H1 (cell line): ENCODE data around the gene HBQ1. TPM values are rescaled to one million over a fixed set of nuclear protein-coding genes. Genes with fewer than 3 reads are reported as not detected.

Experiments used
- CTCF ChIA-PET: fragments of 300-600 bp; sonication (Branson Sonifier 250); formaldehyde crosslinking; loops from one replicate; lab custom pipeline; 2021; ENCODE audit not compliant: partially characterized antibody; lab: Charles Lee
- POLR2A ChIA-PET: fragments of 300-600 bp; sonication (Branson Sonifier 250); formaldehyde crosslinking; loops from one replicate; lab custom pipeline; 2021; ENCODE audit warnings: inconsistent platforms; ENCODE audit not compliant: partially characterized antibody; lab: Charles Lee
- DNase-seq, 2 experiments: peaks; one replicate each; pipeline versions ENCODE4 v3.0.0 to v3.0.0-alpha.2; 2010 to 2022; ENCODE audit warnings: low spot score in 2 of 2, low read depth in 1 of 2, mixed read lengths in 1 of 2
- FAIRE-seq: peaks from 2 replicates; lab custom pipeline; 2011; peaks lifted over from hg19 to GRCh38; lab: Jason Lieb, UNC
- H2AFZ ChIP-seq: 2 replicates; pipeline ENCODE4 v1.8.1; 2012; ENCODE audit warnings: low read length, inconsistent platforms
- H2AK5ac ChIP-seq: 2 replicates; pipeline ENCODE4 v1.6.1; 2013; ENCODE audit warnings: low read depth, low read length
- H2BK120ac ChIP-seq: replicated peaks from 2 replicates; pipeline ENCODE3; 2013; ENCODE audit warnings: low read depth, low read length, inconsistent platforms
- H2BK12ac ChIP-seq: 2 replicates; pipeline ENCODE4 v1.6.1; 2013; ENCODE audit warnings: low read depth, low read length
- H2BK15ac ChIP-seq: 2 replicates; pipeline ENCODE4 v1.6.1; 2013; ENCODE audit warnings: low read length
- H2BK20ac ChIP-seq: 2 replicates; pipeline ENCODE4 v1.6.1; 2013; ENCODE audit warnings: low read length
- H2BK5ac ChIP-seq: 2 replicates; pipeline ENCODE4 v1.6.1; 2013; ENCODE audit warnings: low read depth, low read length
- H3K14ac ChIP-seq: 2 replicates; pipeline ENCODE4 v1.6.1; 2013; ENCODE audit warnings: inconsistent platforms; ENCODE audit not compliant: insufficient read length
- H3K18ac ChIP-seq: 2 replicates; pipeline ENCODE4 v1.6.1; 2013; ENCODE audit warnings: low read length; ENCODE audit errors: extremely low read depth
- H3K23ac ChIP-seq: 2 replicates; pipeline ENCODE4 v1.6.1; 2013; ENCODE audit warnings: inconsistent platforms; ENCODE audit not compliant: insufficient read length
- H3K23me2 ChIP-seq: 2 replicates; pipeline ENCODE4 v1.6.1; 2013; ENCODE audit warnings: low read depth, low read length
- H3K27ac ChIP-seq: 2 replicates; pipeline ENCODE4 v1.6.1; 2011; ENCODE audit warnings: low read depth, low read length, inconsistent platforms
- H3K27me3 ChIP-seq, 4 experiments: replicated peaks in 1 of 4; 1 replicate in 1 of 4; 2 replicates in 3 of 4; pipeline versions ENCODE4 v1.6.1 to v1.8.1; 2011 to 2013; ENCODE audit warnings: low read length in 3 of 4, mild to moderate bottlenecking in 3 of 4, inconsistent platforms in 2 of 4, mixed read lengths in 2 of 4, moderate library complexity in 1 of 4; ENCODE audit not compliant: control insufficient read depth in 3 of 4, insufficient read depth in 3 of 4; ENCODE audit errors: extremely low read depth in 1 of 4
- H3K36me3 ChIP-seq, 4 experiments: 2 replicates each; pipeline versions ENCODE4 v1.6.1 to v1.8.1; 2011 to 2013; ENCODE audit warnings: mild to moderate bottlenecking in 4 of 4, low read length in 3 of 4, moderate library complexity in 2 of 4, control low read depth in 1 of 4, inconsistent platforms in 1 of 4; ENCODE audit not compliant: insufficient read depth in 4 of 4, control insufficient read depth in 2 of 4
- H3K4ac ChIP-seq: replicated peaks from 2 replicates; pipeline ENCODE3; 2013; ENCODE audit warnings: low read length, low read depth, mixed read lengths, inconsistent platforms; ENCODE audit not compliant: insufficient read length
- H3K4me1 ChIP-seq, 4 experiments: replicated peaks in 1 of 4; 1 replicate in 1 of 4; 2 replicates in 3 of 4; pipeline versions ENCODE4 v1.6.1 to v1.8.1; 2011 to 2013; ENCODE audit warnings: low read length in 3 of 4, inconsistent platforms in 2 of 4, mixed read lengths in 1 of 4; ENCODE audit not compliant: insufficient read depth in 4 of 4, control insufficient read depth in 3 of 4
- H3K4me2 ChIP-seq, 2 experiments: 2 replicates each; pipeline versions ENCODE4 v1.6.1 to v1.8.1; 2011 to 2013; ENCODE audit warnings: low read depth in 2 of 2, low read length in 2 of 2, control low read depth in 1 of 2, inconsistent platforms in 1 of 2, mild to moderate bottlenecking in 1 of 2; ENCODE audit not compliant: insufficient read depth in 1 of 2
- H3K4me3 ChIP-seq, 4 experiments: fragments of 200-600, 300-600 bp in 1 of 4; sonication (generic), shearing (Covaris generic), sonication (Bioruptor Twin) in 1 of 4; 2 replicates each; pipeline versions ENCODE4 v1.5.1 to v1.8.1; 2011 to 2016; ENCODE audit warnings: low read length in 4 of 4, low read depth in 3 of 4, control low read depth in 2 of 4, inconsistent platforms in 2 of 4, mild to moderate bottlenecking in 2 of 4, mixed read lengths in 1 of 4, moderate library complexity in 1 of 4; ENCODE audit not compliant: insufficient read depth in 2 of 4; ENCODE audit errors: extremely low read depth in 1 of 4
- H3K56ac ChIP-seq: replicated peaks from 2 replicates; pipeline ENCODE3; 2013; ENCODE audit warnings: low read depth, mild to moderate bottlenecking, mixed read lengths, low read length, inconsistent platforms; ENCODE audit not compliant: insufficient read length
- H3K79me1 ChIP-seq: 2 replicates; pipeline ENCODE4 v1.6.1; 2013; ENCODE audit warnings: low read depth, low read length, control low read depth
- H3K79me2 ChIP-seq, 2 experiments: 2 replicates each; pipeline versions ENCODE4 v1.6.1 to v1.8.1; 2012 to 2013; ENCODE audit warnings: low read length in 2 of 2, mild to moderate bottlenecking in 2 of 2, inconsistent platforms in 1 of 2; ENCODE audit not compliant: insufficient read depth in 2 of 2, control insufficient read depth in 1 of 2
- H3K9ac ChIP-seq, 4 experiments: replicated peaks in 1 of 4; 1 replicate in 1 of 4; 2 replicates in 3 of 4; pipeline versions ENCODE4 v1.6.1 to v1.8.1; 2011 to 2013; ENCODE audit warnings: low read depth in 3 of 4, low read length in 3 of 4, control low read depth in 2 of 4, mild to moderate bottlenecking in 2 of 4, moderate library complexity in 2 of 4, inconsistent platforms in 1 of 4; ENCODE audit errors: extremely low read depth in 1 of 4
- H3K9me3 ChIP-seq, 2 experiments: 2 replicates each; pipeline versions ENCODE4 v1.6.1 to v1.8.1; 2012 to 2013; ENCODE audit warnings: mild to moderate bottlenecking in 2 of 2, moderate library complexity in 2 of 2, control low read depth in 1 of 2, inconsistent platforms in 1 of 2, low read depth in 1 of 2, low read length in 1 of 2, mixed read lengths in 1 of 2; ENCODE audit not compliant: insufficient read depth in 2 of 2
- H4K20me1 ChIP-seq, 2 experiments: replicated peaks in 1 of 2; 2 replicates each; pipeline versions ENCODE3 to v1.8.1; 2011 to 2013; ENCODE audit warnings: inconsistent platforms in 2 of 2, low read length in 2 of 2, mild to moderate bottlenecking in 1 of 2; ENCODE audit not compliant: insufficient read depth in 2 of 2, control insufficient read depth in 1 of 2
- H4K5ac ChIP-seq: 2 replicates; pipeline ENCODE4 v1.6.1; 2013; ENCODE audit warnings: low read length, low read depth, mixed read lengths, inconsistent platforms; ENCODE audit not compliant: insufficient read length
- H4K8ac ChIP-seq: 2 replicates; pipeline ENCODE4 v1.8.0; 2013; ENCODE audit warnings: mild to moderate bottlenecking, moderate library complexity, low read length, inconsistent platforms; ENCODE audit not compliant: insufficient read depth; ENCODE audit errors: extremely low read depth
- H4K91ac ChIP-seq: replicated peaks from 2 replicates; pipeline ENCODE3; 2013; ENCODE audit warnings: low read length, mixed read lengths, inconsistent platforms; ENCODE audit not compliant: insufficient read length
- EZH2 ChIP-seq: fragments of 200-600 bp; sonication (generic); IDR thresholded peaks from 2 replicates; pipeline ENCODE4 v1.7.1; 2012; ENCODE audit warnings: low read depth, mild to moderate bottlenecking, moderate library complexity, low read length, inconsistent platforms; ENCODE audit not compliant: severe bottlenecking
- KDM4A ChIP-seq: IDR thresholded peaks from one replicate; pipeline ENCODE4 v1.7.1; 2012; ENCODE audit warnings: low read depth, mild to moderate bottlenecking, moderate library complexity, low read length, inconsistent platforms; ENCODE audit not compliant: severe bottlenecking
- MAX ChIP-seq: IDR thresholded peaks from 2 replicates; pipeline ENCODE4 v1.6.1; 2012; ENCODE audit warnings: inconsistent platforms
- PHF8 ChIP-seq: fragments of 200-600 bp; sonication (generic); conservative IDR thresholded peaks from 2 replicates; pipeline ENCODE4 v1.7.1; 2012; ENCODE audit warnings: low read depth, mild to moderate bottlenecking, inconsistent platforms, low read length, moderate library complexity
- RNF2 ChIP-seq: fragments of 200-900, 300-1000 bp; sonication (generic); IDR thresholded peaks from 2 replicates; pipeline ENCODE4 v1.7.1; 2016; ENCODE audit warnings: borderline replicate concordance, low read depth, mild to moderate bottlenecking, antibody characterized with exemption, low read length; ENCODE audit not compliant: poor library complexity, severe bottlenecking; ENCODE audit errors: missing control alignments
- SRF ChIP-seq: IDR thresholded peaks from 2 replicates; pipeline ENCODE4 v1.6.1; 2011; ENCODE audit warnings: mild to moderate bottlenecking, low read depth, low read length, moderate library complexity
- SUZ12 ChIP-seq: fragments of 200-600 bp; sonication (generic); IDR thresholded peaks from 2 replicates; pipeline ENCODE4 v1.6.1; 2012; ENCODE audit warnings: mild to moderate bottlenecking, inconsistent platforms, low read length, moderate library complexity, mixed read lengths
- WGBS, 2 experiments: shearing (Covaris generic) in 1 of 2; methylation state at CpG; one replicate each; pipeline versions ENCODE4 v1.1.6 to v1.1.7; 2013 to 2015; ENCODE audit warnings: low lambda C conversion rate in 2 of 2, mixed read lengths in 2 of 2, inconsistent platforms in 1 of 2, low coverage in 1 of 2, missing lambda C conversion rate in 1 of 2; ENCODE audit not compliant: insufficient replicate concordance in 2 of 2, insufficient coverage in 1 of 2, insufficient read length in 1 of 2; ENCODE audit errors: extremely low coverage in 1 of 2, missing lambda C conversion rate in 1 of 2; 5-methylcytosine and 5-hydroxymethylcytosine counted together
- polyA plus RNA-seq, 7 experiments: library from polyadenylated mRNA; depleted of rRNA in 3 of 7; stranded (reverse) in 5 of 7; unstranded in 2 of 7; fragments of >200 nt in 5 of 7; fragments of 200-250 nt in 2 of 7; gene quantifications; 1 replicate in 5 of 7; 2 replicates in 1 of 7; 4 replicates in 1 of 7; pipeline versions ENCODE4 v1.2.1 to v1.2.3, GENCODE V29; 2011 to 2013; ENCODE audit warnings: missing spikeins in 2 of 7, mixed read lengths in 2 of 7
- total RNA-seq: library from RNA; stranded (reverse); fragmentation: NEBNext Ultra II Directional; extraction: Animal tissue kit (Norgen Biotek cat#: 25700); gene quantifications from 2 replicates; pipeline ENCODE4 v1.2.1, GENCODE V29; 2021

Gene HBQ1
- total and polyA plus RNA-seq, 2 of the 8 experiments (the other 6 are each of a cell fraction or from before 2014, with no cell fraction given): 2.9 to 17.1 TPM

GRCh38 chr16:165539-166374 is 14.5 kb upstream of the HBQ1 start, which contains the start of gene HBM:
Gene HBM (plus strand): TSS chr16:165978. CDS start chr16:165998, 20 bp downstream.
- Histone ChIP-seq H3K79me2 (no peaks in the 10 kb centered on the region), H3K79me1 (no peaks in the 10 kb centered on the region), H3K9ac (no peak within 1 kb of the TSS), H2BK5ac (no peak within 1 kb of the TSS), H3K4me1 (peaks cover 0 to 20% (median 16%) of the 10 kb centered on the region in 4 experiments; a peak in 6 of 7 replicates), H3K27ac (no peak within 1 kb of the TSS), H2BK12ac (peak within 1 kb of the TSS; percentile 50; the same call in 1 of the 2 replicates), H3K36me3 (peaks cover 0 to 9% (median 0%) of the 10 kb centered on the region in 4 experiments; a peak in 2 of 8 replicates), H3K14ac (no peak within 1 kb of the TSS), H2BK20ac (no peak within 1 kb of the TSS), H2AFZ (no peak within 1 kb of the TSS), H3K4me2 (peak within 1 kb of the TSS; percentile 64 to 78), H3K27me3 (peaks cover 36 to 64% (median 58%) of the 10 kb centered on the region in 4 experiments), H3K9me3 (no peaks in the 10 kb centered on the region), H2BK15ac (0 out of 2 replicates have a peak within 1 kb of the TSS, but pooled peaks have one; percentile 29), H4K8ac (no peak within 1 kb of the TSS), H3K56ac (no peak within 1 kb of the TSS), H3K4me3 (peak within 1 kb of the TSS; percentile 14 to 59 (median 20); a peak in 7 of 8 replicates), H2BK120ac (no peak within 1 kb of the TSS), H4K5ac (no peak within 1 kb of the TSS), H3K23ac (no peak within 1 kb of the TSS), H3K4ac (no peak within 1 kb of the TSS), H2AK5ac (no peak within 1 kb of the TSS), H4K20me1 (peaks cover 2 to 8% of the 10 kb centered on the region in 2 experiments), H3K23me2 (peaks cover 10% of the 10 kb centered on the region; the same call in 1 of the 2 replicates), H4K91ac (no peak within 1 kb of the TSS), H3K18ac (peak within 1 kb of the TSS; percentile 1; the same call in 1 of the 2 replicates)
- CTCF ChIA-PET: interaction anchor here (1.0 to 5.6 kb wide), 7 partner anchors 12 to 69 kb away, joined by 3 to 24 read pairs (median 5); partner anchors contain the start of gene HBQ1
- DNase-seq (no peak), FAIRE-seq (no peak)
- TF ChIP-seq SUZ12 (peak; percentile 98), RNF2 (peak; percentile 6), MAX (peak; percentile 42; the same call in 1 of the 2 replicates), EZH2 (peak; percentile 94), PHF8 (no peak), SRF (no peak), KDM4A (peak; percentile 40)
- POLR2A ChIA-PET: interaction anchor here (3.5 to 5.0 kb wide), 2 partner anchors 12 to 15 kb away, joined by 16 to 29 read pairs; partner anchors contain the start of gene HBQ1
- 3% methylated on average over 55 of the region's 75 CpGs; no CpG with 5 or more reads in 1 of the 2 experiments for WGBS, 2 experiments
